ENCODE results near the gene C6.
"Not testable (repeated sequence)": the region's sequence is repeated elsewhere in the genome, so short reads cannot be mapped to it uniquely, and the experiment has no call there.

The C6 gene

GRCh38 chr5:41213340-41213739 is at the start of gene C6:
C6 (minus strand) TSS chr5:41213532; CDS start chr5:41203230, 10,302 bp downstream.
- DNase-seq (ENCODE audit: low read depth) = no peak

- no peak for DNase-seq (ENCODE audit: low read depth)
Measured at GRCh38 chr5:41256400-41256799, 43.1 kb upstream of the C6 start.

- no peak for DNase-seq (ENCODE audit: low read depth)
Measured at GRCh38 chr5:41253109-41253508, 39.8 kb upstream of the C6 start.

GRCh38 chr5:41252036-41252435 is 38.7 kb upstream of the C6 start:
- DNase-seq (ENCODE audit: low read depth) = no peak

- no peak for DNase-seq (ENCODE audit: low read depth)
Measured at GRCh38 chr5:41250351-41250987, 37.1 kb upstream of the C6 start.

- no peak for DNase-seq (ENCODE audit: low read depth)
Measured at GRCh38 chr5:41247135-41247534, 33.8 kb upstream of the C6 start.

GRCh38 chr5:41246376-41246775 is 33.0 kb upstream of the C6 start:
- no peak for DNase-seq (ENCODE audit: low read depth)

GRCh38 chr5:41243558-41243957 is 30.2 kb upstream of the C6 start:
- no peak for DNase-seq (ENCODE audit: low read depth)

- DNase-seq (ENCODE audit: low read depth) = no peak
Measured at GRCh38 chr5:41240985-41241384, 27.7 kb upstream of the C6 start.

- no peak for DNase-seq (ENCODE audit: low read depth)
Measured at GRCh38 chr5:41240390-41240789, 27.1 kb upstream of the C6 start.

- no peak for DNase-seq (ENCODE audit: low read depth)
Measured at GRCh38 chr5:41234475-41234874, 21.1 kb upstream of the C6 start.

- DNase-seq (ENCODE audit: low read depth) = no peak
Measured at GRCh38 chr5:41232797-41233196, 19.5 kb upstream of the C6 start.

- DNase-seq (ENCODE audit: low read depth) = not testable (repeated sequence)
Measured at GRCh38 chr5:41230276-41230675, 16.9 kb upstream of the C6 start.

GRCh38 chr5:41223962-41224361 is 10.6 kb upstream of the C6 start:
- DNase-seq (ENCODE audit: low read depth) = no peak

- no peak for DNase-seq (ENCODE audit: low read depth)
Measured at GRCh38 chr5:41219658-41220269, 6.4 kb upstream of the C6 start.

GRCh38 chr5:41218929-41219657 is 5.8 kb upstream of the C6 start:
- no peak for DNase-seq (ENCODE audit: low read depth)

GRCh38 chr5:41214182-41214581 is 850 bp upstream of the C6 start:
- DNase-seq (ENCODE audit: low read depth) = no peak

- no peak for DNase-seq (ENCODE audit: low read depth)
Measured at GRCh38 chr5:41212935-41213334, 397 bp downstream of the C6 start.

- no peak for DNase-seq (ENCODE audit: low read depth)
Measured at GRCh38 chr5:41211417-41211816, 1.9 kb downstream of the C6 start.

- not testable (repeated sequence) for DNase-seq (ENCODE audit: low read depth)
Measured at GRCh38 chr5:41205475-41205874, 7.9 kb downstream of the C6 start.

GRCh38 chr5:41203033-41203432 is 10.3 kb downstream of the C6 start:
- DNase-seq (ENCODE audit: low read depth) = no peak

- no peak for DNase-seq (ENCODE audit: low read depth)
Measured at GRCh38 chr5:41201082-41201772, 12.1 kb downstream of the C6 start.

- no peak for DNase-seq (ENCODE audit: low read depth)
Measured at GRCh38 chr5:41200506-41200905, 12.8 kb downstream of the C6 start.

All from stimulated activated CD8-positive, alpha-beta memory T cell treated with anti-CD3 and anti-CD28 coated beads, Interleukin-7, amount 100 ng/mL, for 24 hours (primary cell).